Ovary (tissue), 3 donors: ENCODE results near the gene GPR84.

ENCODE experiments used
- CTCF ChIP-seq, 3 donors: fragments of 450-650 bp in 2 of 3; fragments of 200-600 bp in 1 of 3; IDR thresholded peaks; one replicate each; pipeline versions ENCODE4 v1.5.1 to v1.8.0; 2016 to 2022; ENCODE audit warnings: antibody characterized with exemption in 3 of 3, mild to moderate bottlenecking in 1 of 3
- EP300 ChIP-seq: sonication (generic); formaldehyde crosslinking; IDR thresholded peaks from one replicate; pipeline ENCODE4 v1.6.1; 2017; ENCODE audit warnings: antibody characterized with exemption
- POLR2A ChIP-seq: fragments of 450-650 bp; IDR thresholded peaks from one replicate; pipeline ENCODE4 v1.6.1; 2017; ENCODE audit warnings: antibody characterized with exemption, mild to moderate bottlenecking, moderate library complexity
- donor health status: DM: no; HTN: no; CAD: no.

- TF ChIP-seq CTCF (IDR thresholded peaks at IDR 0.05) = no peak
- TF ChIP-seq EP300 = no peak
- TF ChIP-seq POLR2A = no peak
These were observed 33.8 kb downstream of the GPR84 start for GRCh38 chr12:54330442-54330841.
